Measurements from ENCODE around the gene PRPF6. TPM values are rescaled to one million over a fixed set of nuclear protein-coding genes. Genes with fewer than 3 reads are reported as not detected.

Gene PRPF6
- total and polyA plus RNA-seq, 2 of the 13 experiments (the other 11 are each of a cell fraction or from before 2014, with no cell fraction given): 63.7 to 101 TPM

DNA sequence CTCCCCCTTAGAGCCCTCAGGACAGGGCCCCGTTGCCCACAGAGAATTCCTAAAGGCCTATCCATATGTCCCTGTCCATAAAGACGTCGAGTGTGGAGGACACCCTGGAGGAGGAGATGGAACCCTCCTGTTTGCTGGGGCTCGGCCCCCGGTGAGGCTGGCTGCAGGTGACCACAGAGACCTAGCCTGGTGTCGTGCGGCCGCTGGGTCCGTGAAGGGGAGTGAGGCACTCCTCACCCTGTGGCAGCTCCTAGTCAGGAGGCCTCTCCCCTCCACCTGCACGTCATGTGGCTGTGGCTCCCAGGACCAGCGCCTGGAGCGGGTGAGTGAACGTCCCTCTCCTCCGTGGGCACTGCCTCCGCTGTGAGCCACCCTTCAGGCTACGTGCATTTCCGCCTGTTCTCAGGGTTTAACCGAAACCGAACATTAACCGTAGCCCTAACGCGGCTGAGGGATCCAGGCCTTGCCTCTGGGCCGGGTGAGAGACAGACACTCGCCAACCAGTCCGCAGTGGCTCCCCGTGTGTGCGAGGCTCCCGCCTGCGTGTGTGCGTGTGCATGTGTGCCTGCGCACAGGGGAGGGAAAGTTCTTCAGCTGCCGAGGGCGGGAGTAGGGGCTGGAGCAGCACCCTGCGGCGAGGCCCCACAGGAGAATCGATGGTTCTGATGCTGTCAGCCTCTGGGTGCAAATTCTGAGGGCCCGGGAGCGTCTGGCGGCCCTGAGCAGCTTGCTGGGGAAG, 76.1 kb downstream of the PRPF6 start (continued):
- TF ChIP-seq NFIB (CRISPR knock-in tag; IDR thresholded peaks at IDR 0.05; ENCODE audit: borderline replicate concordance) (no peak), RBFOX2 (IDR thresholded peaks at IDR 0.05; ENCODE audit: low read depth, low read length) (peak; percentile 81), HNF4G (IDR thresholded peaks at IDR 0.05; ENCODE audit: borderline replicate concordance, low read depth, low read length) (no peak), HNF4G (CRISPR knock-in tag; IDR thresholded peaks at IDR 0.05; ENCODE audit: borderline replicate concordance, low read depth) (peak; percentile 48; the same call in 1 of the 2 replicates), ZZZ3 (CRISPR knock-in tag; IDR thresholded peaks at IDR 0.05; ENCODE audit: borderline replicate concordance) (0 out of 2 replicates have a peak, but pooled peaks have one; percentile 52), ZNF230 (CRISPR knock-in tag; IDR thresholded peaks at IDR 0.05) (peak; percentile 96; the same call in 1 of the 2 replicates), PITX1 (CRISPR knock-in tag; IDR thresholded peaks at IDR 0.05) (peak; percentile 62; the same call in 1 of the 2 replicates), ZNF256 (CRISPR knock-in tag; conservative IDR thresholded peaks at IDR 0.05) (peak; percentile 54; the same call in 1 of the 2 replicates), IKZF4 (CRISPR knock-in tag; IDR thresholded peaks at IDR 0.05; ENCODE audit: borderline replicate concordance, low read depth, not compliant biosample characterization) (peak; percentile 72), ZNF260 (CRISPR knock-in tag; IDR thresholded peaks at IDR 0.05; ENCODE audit: borderline replicate concordance, low read depth) (no peak), ZFY (CRISPR knock-in tag; IDR thresholded peaks at IDR 0.05) (peak; percentile 78), MYC (CRISPR knock-in tag; IDR thresholded peaks at IDR 0.05; ENCODE audit: borderline replicate concordance) (0 out of 2 replicates have a peak, but pooled peaks have one; percentile 23)
- TF ChIP-seq, protein P1, sequence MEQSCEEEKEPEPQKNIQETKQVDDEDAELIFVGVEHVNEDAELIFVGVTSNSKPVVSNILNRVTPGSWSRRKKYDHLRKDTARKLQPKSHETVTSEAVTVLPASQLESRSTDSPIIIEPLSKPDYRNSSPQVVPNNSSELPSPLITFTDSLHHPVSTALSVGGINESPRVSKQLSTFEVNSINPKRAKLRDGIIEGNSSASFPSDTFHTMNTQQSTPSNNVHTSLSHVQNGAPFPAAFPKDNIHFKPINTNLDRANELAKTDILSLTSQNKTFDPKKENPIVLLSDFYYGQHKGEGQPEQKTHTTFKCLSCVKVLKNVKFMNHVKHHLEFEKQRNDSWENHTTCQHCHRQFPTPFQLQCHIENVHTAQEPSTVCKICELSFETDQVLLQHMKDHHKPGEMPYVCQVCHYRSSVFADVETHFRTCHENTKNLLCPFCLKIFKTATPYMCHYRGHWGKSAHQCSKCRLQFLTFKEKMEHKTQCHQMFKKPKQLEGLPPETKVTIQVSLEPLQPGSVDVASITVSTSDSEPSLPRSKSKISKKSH (CRISPR knock-in tag; IDR thresholded peaks at IDR 0.05; ENCODE audit: borderline replicate concordance): peak; percentile 59; the same call in 1 of the 2 replicates
- TF ChIP-seq, protein P2, sequence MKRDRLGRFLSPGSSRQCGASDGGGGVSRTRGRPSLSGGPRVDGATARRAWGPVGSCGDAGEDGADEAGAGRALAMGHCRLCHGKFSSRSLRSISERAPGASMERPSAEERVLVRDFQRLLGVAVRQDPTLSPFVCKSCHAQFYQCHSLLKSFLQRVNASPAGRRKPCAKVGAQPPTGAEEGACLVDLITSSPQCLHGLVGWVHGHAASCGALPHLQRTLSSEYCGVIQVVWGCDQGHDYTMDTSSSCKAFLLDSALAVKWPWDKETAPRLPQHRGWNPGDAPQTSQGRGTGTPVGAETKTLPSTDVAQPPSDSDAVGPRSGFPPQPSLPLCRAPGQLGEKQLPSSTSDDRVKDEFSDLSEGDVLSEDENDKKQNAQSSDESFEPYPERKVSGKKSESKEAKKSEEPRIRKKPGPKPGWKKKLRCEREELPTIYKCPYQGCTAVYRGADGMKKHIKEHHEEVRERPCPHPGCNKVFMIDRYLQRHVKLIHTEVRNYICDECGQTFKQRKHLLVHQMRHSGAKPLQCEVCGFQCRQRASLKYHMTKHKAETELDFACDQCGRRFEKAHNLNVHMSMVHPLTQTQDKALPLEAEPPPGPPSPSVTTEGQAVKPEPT (CRISPR knock-in tag; IDR thresholded peaks at IDR 0.05; ENCODE audit: low read depth): peak; percentile 82; the same call in 1 of the 2 replicates
- TF ChIP-seq, protein P3, sequence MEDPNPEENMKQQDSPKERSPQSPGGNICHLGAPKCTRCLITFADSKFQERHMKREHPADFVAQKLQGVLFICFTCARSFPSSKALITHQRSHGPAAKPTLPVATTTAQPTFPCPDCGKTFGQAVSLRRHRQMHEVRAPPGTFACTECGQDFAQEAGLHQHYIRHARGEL (CRISPR knock-in tag; IDR thresholded peaks at IDR 0.05): peak; percentile 95
- TF ChIP-seq, protein P4, sequence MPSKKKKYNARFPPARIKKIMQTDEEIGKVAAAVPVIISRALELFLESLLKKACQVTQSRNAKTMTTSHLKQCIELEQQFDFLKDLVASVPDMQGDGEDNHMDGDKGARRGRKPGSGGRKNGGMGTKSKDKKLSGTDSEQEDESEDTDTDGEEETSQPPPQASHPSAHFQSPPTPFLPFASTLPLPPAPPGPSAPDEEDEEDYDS (CRISPR knock-in tag; IDR thresholded peaks at IDR 0.05): peak; percentile 52
- TF ChIP-seq, protein P5, sequence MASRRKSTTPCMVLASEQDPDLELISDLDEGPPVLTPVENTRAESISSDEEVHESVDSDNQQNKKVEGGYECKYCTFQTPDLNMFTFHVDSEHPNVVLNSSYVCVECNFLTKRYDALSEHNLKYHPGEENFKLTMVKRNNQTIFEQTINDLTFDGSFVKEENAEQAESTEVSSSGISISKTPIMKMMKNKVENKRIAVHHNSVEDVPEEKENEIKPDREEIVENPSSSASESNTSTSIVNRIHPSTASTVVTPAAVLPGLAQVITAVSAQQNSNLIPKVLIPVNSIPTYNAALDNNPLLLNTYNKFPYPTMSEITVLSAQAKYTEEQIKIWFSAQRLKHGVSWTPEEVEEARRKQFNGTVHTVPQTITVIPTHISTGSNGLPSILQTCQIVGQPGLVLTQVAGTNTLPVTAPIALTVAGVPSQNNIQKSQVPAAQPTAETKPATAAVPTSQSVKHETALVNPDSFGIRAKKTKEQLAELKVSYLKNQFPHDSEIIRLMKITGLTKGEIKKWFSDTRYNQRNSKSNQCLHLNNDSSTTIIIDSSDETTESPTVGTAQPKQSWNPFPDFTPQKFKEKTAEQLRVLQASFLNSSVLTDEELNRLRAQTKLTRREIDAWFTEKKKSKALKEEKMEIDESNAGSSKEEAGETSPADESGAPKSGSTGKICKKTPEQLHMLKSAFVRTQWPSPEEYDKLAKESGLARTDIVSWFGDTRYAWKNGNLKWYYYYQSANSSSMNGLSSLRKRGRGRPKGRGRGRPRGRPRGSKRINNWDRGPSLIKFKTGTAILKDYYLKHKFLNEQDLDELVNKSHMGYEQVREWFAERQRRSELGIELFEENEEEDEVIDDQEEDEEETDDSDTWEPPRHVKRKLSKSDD (CRISPR knock-in tag; IDR thresholded peaks at IDR 0.05; ENCODE audit: low read depth): peak; percentile 57; the same call in 1 of the 2 replicates
- TF ChIP-seq, protein P6, sequence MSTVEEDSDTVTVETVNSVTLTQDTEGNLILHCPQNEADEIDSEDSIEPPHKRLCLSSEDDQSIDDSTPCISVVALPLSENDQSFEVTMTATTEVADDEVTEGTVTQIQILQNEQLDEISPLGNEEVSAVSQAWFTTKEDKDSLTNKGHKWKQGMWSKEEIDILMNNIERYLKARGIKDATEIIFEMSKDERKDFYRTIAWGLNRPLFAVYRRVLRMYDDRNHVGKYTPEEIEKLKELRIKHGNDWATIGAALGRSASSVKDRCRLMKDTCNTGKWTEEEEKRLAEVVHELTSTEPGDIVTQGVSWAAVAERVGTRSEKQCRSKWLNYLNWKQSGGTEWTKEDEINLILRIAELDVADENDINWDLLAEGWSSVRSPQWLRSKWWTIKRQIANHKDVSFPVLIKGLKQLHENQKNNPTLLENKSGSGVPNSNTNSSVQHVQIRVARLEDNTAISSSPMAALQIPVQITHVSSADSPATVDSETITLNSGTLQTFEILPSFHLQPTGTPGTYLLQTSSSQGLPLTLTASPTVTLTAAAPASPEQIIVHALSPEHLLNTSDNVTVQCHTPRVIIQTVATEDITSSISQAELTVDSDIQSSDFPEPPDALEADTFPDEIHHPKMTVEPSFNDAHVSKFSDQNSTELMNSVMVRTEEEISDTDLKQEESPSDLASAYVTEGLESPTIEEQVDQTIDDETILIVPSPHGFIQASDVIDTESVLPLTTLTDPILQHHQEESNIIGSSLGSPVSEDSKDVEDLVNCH (CRISPR knock-in tag; IDR thresholded peaks at IDR 0.05): peak; percentile 94; the same call in 1 of the 2 replicates

All from HepG2 (cell line).